MM.1S (cell line): ENCODE data around the gene DNAI2.

Experiments used
- DNase-seq: peaks from one replicate; pipeline ENCODE4 v3.0.0-alpha.2; 2015
- H2AFZ ChIP-seq: fragments of 300-600 bp; sonication (generic); 2 replicates; pipeline ENCODE4 v1.6.0; 2016; ENCODE audit warnings: antibody characterized with exemption, low read length
- H3F3A ChIP-seq: fragments of 300-600 bp; sonication (generic); 2 replicates; pipeline ENCODE4 v1.6.1; 2016; ENCODE audit warnings: mild to moderate bottlenecking, antibody characterized with exemption, low read length, moderate library complexity, mixed read lengths; ENCODE audit not compliant: insufficient read depth
- H3K27ac ChIP-seq: fragments of 300-600 bp; sonication (generic); 2 replicates; pipeline ENCODE4 v1.5.1; 2016; ENCODE audit warnings: mild to moderate bottlenecking, low read length
- H3K27me3 ChIP-seq: fragments of 300-600 bp; sonication (generic); replicated peaks from 2 replicates; pipeline ENCODE4 v1.6.0; 2016; ENCODE audit warnings: low read length; ENCODE audit not compliant: insufficient read depth
- H3K36me3 ChIP-seq: fragments of 300-600 bp; sonication (generic); replicated peaks from 2 replicates; pipeline ENCODE4 v1.6.1; 2016; ENCODE audit warnings: mild to moderate bottlenecking, low read length, mixed read lengths; ENCODE audit not compliant: insufficient read depth
- H3K4me1 ChIP-seq: fragments of 300-600 bp; sonication (generic); 2 replicates; pipeline ENCODE4 v1.6.1; 2016; ENCODE audit warnings: low read length, mixed read lengths
- H3K4me2 ChIP-seq: fragments of 300-600 bp; sonication (generic); 2 replicates; pipeline ENCODE4 v1.6.0; 2016; ENCODE audit warnings: low read depth, low read length
- H3K4me3 ChIP-seq: fragments of 300-600 bp; sonication (generic); 2 replicates; pipeline ENCODE4 v1.5.1; 2016; ENCODE audit warnings: low read length, mixed read lengths
- H3K79me2 ChIP-seq: fragments of 300-600 bp; sonication (generic); 2 replicates; pipeline ENCODE4 v1.6.1; 2016; ENCODE audit warnings: mixed run types, low read length, mixed read lengths
- H3K9ac ChIP-seq: fragments of 300-600 bp; sonication (generic); 2 replicates; pipeline ENCODE4 v1.6.1; 2016; ENCODE audit warnings: low read length, mixed read lengths
- H3K9me2 ChIP-seq: fragments of 300-600 bp; sonication (generic); replicated peaks from 2 replicates; pipeline ENCODE4 v1.6.1; 2016; ENCODE audit warnings: mild to moderate bottlenecking, low read length, mixed read lengths; ENCODE audit not compliant: insufficient read depth
- H3K9me3 ChIP-seq: fragments of 300-600 bp; sonication (generic); replicated peaks from 2 replicates; pipeline ENCODE4 v1.6.1; 2016; ENCODE audit warnings: mild to moderate bottlenecking, low read length, mixed read lengths; ENCODE audit not compliant: insufficient read depth
- H4K20me1 ChIP-seq: fragments of 300-600 bp; sonication (generic); 2 replicates; pipeline ENCODE4 v1.6.1; 2016; ENCODE audit warnings: mild to moderate bottlenecking, low read length, moderate library complexity, mixed read lengths; ENCODE audit not compliant: insufficient read depth
- CTCF ChIP-seq: fragments of 300-600 bp; sonication (generic); IDR thresholded peaks from 2 replicates; pipeline ENCODE4 v1.5.1; 2016; ENCODE audit warnings: antibody characterized with exemption, low read length, mixed read lengths
- EZH2 ChIP-seq: fragments of 300-600 bp; sonication (generic); optimal IDR thresholded peaks from 2 replicates; pipeline ENCODE3; 2017; ENCODE audit warnings: low read depth, mild to moderate bottlenecking, antibody characterized with exemption, low read length, mixed read lengths
- EZH2phosphoT487 ChIP-seq: fragments of 300-600 bp; sonication (generic); IDR thresholded peaks from 2 replicates; pipeline ENCODE4 v1.6.1; 2018; ENCODE audit warnings: antibody characterized with exemption, low read length

Gene DNAI2

GRCh38 chr17:74325743-74326379 is 51.8 kb downstream of the DNAI2 start, which contains the start of gene KIF19:
TSS of gene KIF19 (plus strand) at chr17:74326226. CDS start at chr17:74326350, 124 bp downstream.
- no peaks in the 10 kb centered on the region for H3F3A ChIP-seq
- no peak within 1 kb of the TSS for H2AFZ ChIP-seq
- H3K27me3 ChIP-seq: peaks cover 54% of the 10 kb centered on the region
- no peaks in the 10 kb centered on the region for H3K9me3 ChIP-seq
- TF ChIP-seq EZH2 (no peak), CTCF (no peak), EZH2phosphoT487 (no peak)
- H3K27ac ChIP-seq: no peak within 1 kb of the TSS
- H3K79me2 ChIP-seq: no peaks in the 10 kb centered on the region
- no peaks in the 10 kb centered on the region for H4K20me1 ChIP-seq
- 0 out of 2 replicates have a peak, but pooled peaks cover 7% of the 10 kb centered on the region for H3K4me1 ChIP-seq
- H3K9me2 ChIP-seq: no peaks in the 10 kb centered on the region
- no peaks in the 10 kb centered on the region for H3K36me3 ChIP-seq
- no peak within 1 kb of the TSS for H3K9ac ChIP-seq
- H3K4me3 ChIP-seq: no peak within 1 kb of the TSS; the same call in 1 of the 2 replicates
- peak; percentile 39 for DNase-seq
- H3K4me2 ChIP-seq: peak within 1 kb of the TSS; percentile 51; the same call in 1 of the 2 replicates

GRCh38 chr17:74326506-74326905 is 52.5 kb downstream of the DNAI2 start:
- peaks cover 52% of the 10 kb centered on the region for H3K27me3 ChIP-seq
- no peak overlapping the region for H2AFZ ChIP-seq
- no peak overlapping the region for H3K9ac ChIP-seq
- no peaks in the 10 kb centered on the region for H3K79me2 ChIP-seq
- no peak overlapping the region; the same call in 1 of the 2 replicates for H3K4me3 ChIP-seq
- H3K9me3 ChIP-seq: no peaks in the 10 kb centered on the region
- H3K4me2 ChIP-seq: peak overlapping the region; percentile 47; the same call in 1 of the 2 replicates
- H3F3A ChIP-seq: no peaks in the 10 kb centered on the region
- TF ChIP-seq EZH2phosphoT487 (no peak), CTCF (no peak), EZH2 (no peak)
- no peaks in the 10 kb centered on the region for H3K9me2 ChIP-seq
- H3K4me1 ChIP-seq: 0 out of 2 replicates have a peak, but pooled peaks cover 7% of the 10 kb centered on the region
- H3K27ac ChIP-seq: no peak overlapping the region
- no peaks in the 10 kb centered on the region for H3K36me3 ChIP-seq
- H4K20me1 ChIP-seq: no peaks in the 10 kb centered on the region
- no peak for DNase-seq

DNA sequence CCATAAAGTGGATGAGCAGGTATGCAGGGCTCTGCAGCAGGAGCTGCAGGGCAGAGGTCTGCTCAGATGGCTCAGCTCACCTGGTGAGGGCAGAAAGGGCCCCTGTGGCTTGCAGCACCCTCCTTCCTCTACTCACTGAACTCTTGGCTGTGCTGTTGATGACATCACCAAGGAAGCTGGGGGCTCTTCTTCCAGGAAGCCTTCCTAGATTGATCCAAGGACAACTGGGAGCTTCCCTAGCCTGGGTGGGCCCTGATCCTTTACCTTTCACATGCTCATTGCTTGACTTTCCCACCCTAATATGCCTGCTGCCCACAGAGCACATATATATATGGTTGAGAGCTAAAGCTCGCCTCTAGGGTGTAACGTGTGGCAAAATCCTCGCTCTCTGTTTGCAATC is 54.5 kb downstream of the DNAI2 start:
- Histone ChIP-seq H3K4me2 (no peak overlapping the region), H3K79me2 (no peaks in the 10 kb centered on the region), H3K9ac (no peak overlapping the region), H2AFZ (no peak overlapping the region), H3K36me3 (no peaks in the 10 kb centered on the region), H4K20me1 (no peaks in the 10 kb centered on the region), H3F3A (no peaks in the 10 kb centered on the region), H3K4me1 (0 out of 2 replicates have a peak, but pooled peaks cover 7% of the 10 kb centered on the region), H3K4me3 (no peak overlapping the region), H3K9me2 (no peaks in the 10 kb centered on the region), H3K27me3 (peaks cover 41% of the 10 kb centered on the region), H3K9me3 (no peaks in the 10 kb centered on the region), H3K27ac (no peak overlapping the region)
- no peak for DNase-seq
- TF ChIP-seq EZH2: no peak
- TF ChIP-seq CTCF: no peak
- TF ChIP-seq EZH2phosphoT487: no peak
